Inferior parietal cortex (tissue), 1 donor: Measurements from ENCODE around the gene GPR37L1.

Source experiments
- DNase-seq: peaks from one replicate; pipeline ENCODE4 v3.0.0-alpha.2; 2016; ENCODE audit errors: extremely low spot score

Gene GPR37L1

DNA sequence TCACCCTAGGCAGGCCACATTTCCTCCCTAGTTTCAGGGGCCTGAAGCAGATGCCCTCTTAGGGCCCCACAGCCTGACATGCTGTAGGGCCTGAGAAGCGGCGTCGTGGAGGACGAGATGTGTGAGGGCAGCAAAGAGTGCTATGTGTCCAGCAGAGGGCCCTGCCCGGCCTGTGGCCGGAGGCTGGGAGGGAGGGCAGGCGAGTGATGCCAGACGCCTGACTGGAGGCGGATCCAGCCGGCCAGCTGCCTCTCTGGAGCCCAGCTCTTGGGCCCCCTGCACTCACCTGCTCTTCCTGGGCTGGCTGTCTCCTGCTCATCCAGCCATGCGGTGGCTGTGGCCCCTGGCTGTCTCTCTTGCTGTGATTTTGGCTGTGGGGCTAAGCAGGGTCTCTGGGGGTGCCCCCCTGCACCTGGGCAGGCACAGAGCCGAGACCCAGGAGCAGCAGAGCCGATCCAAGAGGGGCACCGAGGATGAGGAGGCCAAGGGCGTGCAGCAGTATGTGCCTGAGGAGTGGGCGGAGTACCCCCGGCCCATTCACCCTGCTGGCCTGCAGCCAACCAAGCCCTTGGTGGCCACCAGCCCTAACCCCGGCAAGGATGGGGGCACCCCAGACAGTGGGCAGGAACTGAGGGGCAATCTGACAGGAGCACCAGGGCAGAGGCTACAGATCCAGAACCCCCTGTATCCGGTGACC lies at the start of gene GPR37L1:
GPR37L1 (plus strand) TSS at position 279 of the 697 bp plus-strand sequence; CDS start at position 326, 47 bp downstream.
- DNase-seq = peak; percentile 74

DNA sequence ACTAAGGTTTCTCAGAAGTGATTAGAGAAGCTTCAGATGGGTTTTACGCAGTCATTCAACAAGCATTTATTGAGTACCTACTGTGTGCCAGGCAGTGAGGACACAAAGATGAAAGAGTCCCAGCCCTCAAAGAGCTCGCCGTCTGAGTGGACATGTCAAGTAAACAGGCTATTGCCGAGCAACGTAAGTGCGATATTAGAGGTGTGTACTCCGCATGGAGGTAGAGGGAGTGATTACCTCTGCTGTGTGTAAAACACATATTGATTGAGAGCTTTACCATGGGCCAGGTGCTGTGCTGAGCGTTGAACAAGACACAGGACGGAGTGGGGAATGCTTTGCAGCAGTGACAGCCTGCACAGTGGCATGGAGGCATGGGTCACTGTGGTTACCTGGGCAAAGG lies 49.5 kb upstream of the GPR37L1 start:
- DNase-seq = no peak

- DNase-seq = no peak
These were observed 47.7 kb upstream of the GPR37L1 start for GRCh38 chr1:202074985-202075384.

DNA sequence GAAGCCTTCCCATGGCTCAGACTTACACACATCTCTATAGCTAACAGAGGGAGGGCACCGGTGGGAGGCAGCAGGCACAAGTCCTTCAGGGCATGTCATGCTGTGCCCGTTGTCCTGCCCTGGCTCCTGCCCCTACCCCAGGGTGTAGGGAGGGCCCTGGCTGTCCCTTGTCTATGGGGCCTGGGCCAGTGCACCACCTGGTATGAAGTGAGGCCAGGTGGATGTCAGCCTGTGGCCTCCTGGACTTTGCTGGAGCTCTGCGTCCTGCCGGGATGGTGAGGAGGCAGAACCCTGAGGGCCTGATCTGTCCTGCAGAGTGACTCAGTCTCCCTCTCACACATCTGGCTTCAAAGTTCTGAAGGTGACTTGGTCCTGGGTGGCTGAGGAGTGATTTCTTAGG lies 47.3 kb upstream of the GPR37L1 start:
- no peak for DNase-seq

DNA sequence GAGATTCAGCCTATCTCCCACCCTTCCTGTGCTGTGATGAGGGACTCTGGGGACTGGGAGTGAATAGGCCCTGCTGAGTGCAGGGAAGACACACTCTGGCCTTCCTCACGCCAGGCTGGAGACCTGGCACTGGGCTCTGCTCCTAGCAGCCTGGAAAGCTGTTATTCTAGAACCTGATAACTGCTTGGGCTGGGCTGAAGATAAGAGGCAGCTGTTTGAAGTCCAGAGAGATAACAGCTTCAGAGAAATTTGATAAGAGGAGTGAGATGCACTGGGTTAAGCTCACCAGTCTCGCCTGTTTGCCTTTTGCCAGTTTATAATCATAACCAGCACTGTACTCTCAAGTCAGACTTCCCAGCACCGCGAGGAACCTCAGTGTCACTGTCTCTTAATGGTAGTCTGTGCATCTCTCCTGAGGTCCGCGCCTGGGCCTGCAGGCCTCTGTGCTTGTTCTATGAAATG lies 46.6 kb upstream of the GPR37L1 start:
- no peak for DNase-seq

GRCh38 chr1:202078241-202078640 lies 44.5 kb upstream of the GPR37L1 start:
- no peak for DNase-seq

GRCh38 chr1:202081992-202082391 lies 40.7 kb upstream of the GPR37L1 start:
- DNase-seq = no peak

DNA sequence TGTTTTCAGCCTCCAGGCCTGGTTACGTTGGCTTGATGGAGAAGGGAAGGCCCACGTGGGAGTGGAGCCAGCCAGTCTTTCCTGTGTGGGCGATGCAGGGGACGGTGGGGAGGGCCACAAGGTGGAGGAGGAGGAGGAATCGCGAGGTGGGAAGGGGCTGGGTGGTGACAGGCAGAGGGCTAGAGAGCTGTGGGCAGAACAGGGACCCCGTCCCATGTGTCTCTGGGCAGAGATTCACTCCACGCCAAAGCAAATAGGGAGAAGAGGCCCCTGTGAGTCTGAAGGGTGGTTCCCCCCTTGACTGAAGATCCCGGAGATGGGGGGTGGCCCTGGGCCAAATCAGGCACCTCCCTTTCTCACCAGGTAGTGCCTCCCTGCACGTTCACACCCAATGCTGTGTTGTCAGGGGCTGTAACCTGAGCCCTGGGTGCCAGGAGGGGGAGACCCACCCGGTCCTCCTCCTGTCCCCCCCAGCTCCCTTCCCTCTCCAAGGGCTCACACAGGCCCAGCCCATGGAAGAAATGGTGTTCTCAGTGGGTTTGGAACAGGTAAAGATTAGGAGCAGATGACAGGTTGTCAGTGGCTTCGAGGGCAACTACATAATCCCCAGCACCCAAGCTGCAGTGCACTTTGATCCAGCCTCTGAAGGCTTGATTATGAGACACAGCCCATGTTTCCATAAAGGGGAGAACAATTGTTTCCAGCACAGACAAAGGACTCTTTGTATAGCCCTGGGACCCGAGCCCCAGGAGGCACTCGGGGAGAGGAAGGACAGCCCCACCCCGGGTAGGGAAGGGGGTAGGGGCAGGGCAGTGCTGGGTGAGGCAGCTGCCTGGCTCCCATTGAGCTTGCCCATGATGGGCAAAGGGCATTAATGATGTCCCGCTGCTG lies 37.7 kb upstream of the GPR37L1 start:
- DNase-seq = peak; percentile 89

- DNase-seq = peak; percentile 44
These were observed 36.9 kb upstream of the GPR37L1 start for GRCh38 chr1:202085682-202086373.

- DNase-seq = no peak
These were observed 36.0 kb upstream of the GPR37L1 start for GRCh38 chr1:202086579-202087350.

GRCh38 chr1:202088206-202088605 lies 34.5 kb upstream of the GPR37L1 start:
- no peak for DNase-seq

DNA sequence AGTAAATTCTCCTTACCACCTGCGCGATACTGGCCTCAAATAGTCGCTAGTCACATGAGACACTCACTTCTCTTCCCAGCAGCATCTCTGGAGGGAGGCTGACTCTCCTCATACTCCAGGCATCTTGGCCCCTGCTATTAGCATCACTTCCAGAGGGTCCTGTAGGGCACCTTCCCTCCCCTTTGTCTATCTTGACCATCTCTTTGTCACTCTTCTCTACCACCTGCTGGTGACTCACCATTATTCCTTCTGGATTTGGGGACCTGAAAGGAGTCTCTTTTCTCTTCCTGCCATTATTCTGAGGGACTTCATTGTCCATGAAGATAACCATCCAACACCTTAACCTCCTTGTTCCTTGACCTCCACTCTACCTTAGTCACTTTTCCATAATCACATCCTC lies 31.7 kb upstream of the GPR37L1 start:
- no peak for DNase-seq

- no peak for DNase-seq
These were observed 28.9 kb upstream of the GPR37L1 start for GRCh38 chr1:202093858-202094257.

DNA sequence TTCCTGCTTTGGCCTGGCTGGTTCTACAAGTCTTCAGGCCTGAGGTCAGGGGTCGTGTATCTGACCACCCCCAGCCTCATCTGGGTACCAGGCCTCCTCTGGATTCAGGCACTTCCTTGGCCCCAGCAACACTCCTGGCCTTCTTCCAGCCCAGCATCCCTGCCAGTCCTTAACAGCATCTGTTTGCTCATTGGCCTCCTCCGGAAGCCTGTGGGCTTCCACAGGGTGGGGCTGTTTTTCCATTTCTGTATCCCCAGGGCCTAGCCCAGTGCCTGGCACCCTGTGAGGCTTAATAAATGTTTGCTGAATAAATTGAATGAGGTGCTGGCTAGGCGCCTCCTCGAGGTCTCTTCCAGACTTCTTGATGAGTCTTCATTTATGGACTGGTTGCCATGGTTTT lies 21.5 kb upstream of the GPR37L1 start:
- DNase-seq = no peak

DNA sequence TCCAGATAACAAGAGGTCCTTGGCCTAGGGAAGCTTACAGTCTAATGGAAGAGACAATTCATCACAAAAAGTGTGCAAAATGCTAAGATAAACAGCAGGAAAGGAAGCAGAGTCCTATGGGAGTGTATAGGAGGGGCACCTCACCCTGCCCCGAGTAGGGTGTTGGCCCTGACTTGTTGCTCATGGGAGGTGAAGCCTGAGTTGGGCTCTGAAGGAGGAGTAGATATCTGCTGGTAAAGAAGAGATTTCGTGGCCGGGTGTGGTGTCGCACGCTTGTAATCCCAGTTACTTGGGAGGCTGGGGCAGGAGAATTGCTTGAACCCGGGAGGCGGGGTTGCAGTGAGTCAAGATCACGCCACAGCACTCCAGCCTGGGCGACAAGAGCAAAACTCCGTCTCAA lies 18.6 kb upstream of the GPR37L1 start:
- no peak for DNase-seq

DNA sequence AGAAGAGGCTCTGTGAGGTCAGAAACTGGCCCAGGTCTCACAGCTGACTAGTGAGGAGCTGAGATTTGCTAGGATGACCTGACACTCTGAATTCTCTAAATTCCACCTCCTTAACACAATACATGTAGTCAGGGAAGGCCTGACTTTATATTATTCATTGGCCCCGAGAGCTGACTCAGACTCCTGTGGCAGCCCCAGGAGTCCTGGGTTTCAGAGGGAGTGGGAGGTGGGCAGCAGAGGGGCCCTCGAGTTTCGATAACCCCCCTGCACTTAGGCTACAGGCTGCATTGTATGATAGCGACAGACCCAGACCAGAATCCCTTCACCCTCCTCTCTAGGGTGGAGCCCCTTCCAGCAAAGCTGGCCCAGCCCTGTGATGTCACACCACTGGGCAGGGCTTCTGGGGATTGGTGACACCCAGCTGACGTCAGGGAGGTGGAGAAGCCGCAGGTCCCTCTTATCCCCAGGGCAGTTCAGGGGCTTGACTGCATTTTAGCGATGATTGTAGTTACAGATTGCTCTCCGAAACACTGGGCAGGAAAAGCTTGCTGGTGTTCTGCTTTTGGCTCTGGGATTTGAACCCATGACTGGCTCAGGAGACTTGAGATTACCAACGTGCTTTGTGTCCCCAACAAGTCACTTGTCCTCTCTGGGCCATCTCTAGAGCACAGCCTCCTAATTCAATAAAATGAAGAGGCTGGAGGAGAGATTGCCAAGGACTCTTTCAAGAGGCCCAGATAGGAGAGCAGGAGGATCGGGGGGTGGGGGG lies 17.0 kb upstream of the GPR37L1 start:
- no peak for DNase-seq

- DNase-seq = no peak
These were observed 16.1 kb upstream of the GPR37L1 start for GRCh38 chr1:202106340-202107254.

DNA sequence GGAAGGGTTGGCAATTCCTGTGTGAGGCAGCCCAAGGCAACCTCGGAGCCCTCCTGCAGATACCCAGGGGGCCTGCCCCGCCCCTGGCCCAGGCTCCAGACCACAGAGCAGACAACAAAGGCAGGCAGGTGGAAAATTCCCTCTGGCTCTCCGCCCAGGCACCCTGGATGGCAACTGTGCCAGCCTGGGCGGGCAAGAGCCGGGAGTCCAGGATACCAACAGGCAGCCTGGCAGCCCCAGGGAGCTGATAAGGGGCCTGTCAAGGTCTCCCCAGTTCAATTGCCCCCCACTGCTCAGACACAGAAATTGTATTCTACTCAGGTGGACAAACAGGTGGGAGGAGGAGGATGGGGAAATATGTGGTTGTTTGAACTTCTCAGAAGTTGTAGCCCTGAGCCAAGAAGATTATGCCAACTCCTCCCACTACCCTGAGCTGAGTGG lies 15.4 kb upstream of the GPR37L1 start:
- no peak for DNase-seq
